ENCODE results near the gene MYO6. TPM values are rescaled to one million over a fixed set of nuclear protein-coding genes. Genes with fewer than 3 reads are reported as not detected.

Gene MYO6
- polyA plus RNA-seq, 3 donors, result 6.2 to 11.6 (median 7.2) TPM

Other genes starting within 250 kb of the MYO6 start
- 10 to 100 TPM; 16.1 to 29.4 (median 29.1) TPM for gene SENP6, start 147.4 kb upstream of the MYO6 start, polyA plus RNA-seq